Measurements from ENCODE around the gene LSS.

LSS gene

DNA sequence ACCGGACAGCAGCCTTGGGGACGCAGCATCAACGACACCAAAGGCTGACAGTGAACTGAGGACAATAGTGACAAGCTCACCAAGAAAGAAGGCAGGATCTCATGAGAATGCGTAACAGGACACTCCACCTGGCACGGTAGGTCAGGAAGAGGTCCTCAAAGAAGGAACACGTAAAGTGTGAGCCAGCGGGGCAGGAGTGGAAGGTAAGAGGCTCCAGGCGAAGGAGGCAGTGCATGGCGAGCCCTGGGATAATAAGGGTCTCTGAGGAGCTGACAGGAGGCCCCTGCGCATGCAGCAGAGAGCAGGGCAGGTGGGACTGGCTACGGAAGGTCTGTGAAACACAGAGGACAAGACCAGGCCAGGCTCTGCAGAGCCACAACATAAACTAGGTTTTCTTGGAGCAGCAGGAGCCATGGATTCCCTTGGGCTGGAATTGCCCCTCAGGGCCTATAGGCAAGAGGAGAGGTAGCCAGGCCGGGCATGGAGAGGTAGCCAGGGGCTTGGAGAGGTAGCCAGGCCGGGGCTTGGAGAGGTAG is 8.2 kb downstream of the LSS start:
- Histone ChIP-seq H2AFZ (ENCODE audit: low read length) (no peak overlapping the region), H3K27me3 (ENCODE audit: insufficient read depth, low read length, poor library complexity, severe bottlenecking) (no peaks in the 10 kb centered on the region), H3K4me3 (ENCODE audit: low read length, poor library complexity, severe bottlenecking) (no peak overlapping the region), H3K4me2 (ENCODE audit: low read depth, low read length, poor library complexity, severe bottlenecking) (no peak overlapping the region), H3K9ac (ENCODE audit: low read depth, low read length, poor library complexity, severe bottlenecking) (no peak overlapping the region), H3K9me3 (ENCODE audit: insufficient read depth, low read depth, low read length) (no peaks in the 10 kb centered on the region), H3F3A (ENCODE audit: low read depth) (no peaks in the 10 kb centered on the region), H4K20me1 (ENCODE audit: insufficient read depth, low read length, poor library complexity, severe bottlenecking) (peaks cover 18% of the 10 kb centered on the region), H3K4me1 (ENCODE audit: insufficient read depth, low read length, poor library complexity, severe bottlenecking) (peaks cover 4% of the 10 kb centered on the region), H3K9me2 (replicated peaks; ENCODE audit: low read depth, low read length) (no peaks in the 10 kb centered on the region), H3K79me2 (ENCODE audit: insufficient read depth, low read length) (peaks cover 73% of the 10 kb centered on the region), H3K36me3 (ENCODE audit: insufficient read depth, low read length) (peaks cover 50% of the 10 kb centered on the region; the same call in 1 of the 2 replicates)
- TF ChIP-seq EZH2phosphoT487 (IDR thresholded peaks at IDR 0.05; ENCODE audit: borderline replicate concordance): no peak
- TF ChIP-seq, protein P1, sequence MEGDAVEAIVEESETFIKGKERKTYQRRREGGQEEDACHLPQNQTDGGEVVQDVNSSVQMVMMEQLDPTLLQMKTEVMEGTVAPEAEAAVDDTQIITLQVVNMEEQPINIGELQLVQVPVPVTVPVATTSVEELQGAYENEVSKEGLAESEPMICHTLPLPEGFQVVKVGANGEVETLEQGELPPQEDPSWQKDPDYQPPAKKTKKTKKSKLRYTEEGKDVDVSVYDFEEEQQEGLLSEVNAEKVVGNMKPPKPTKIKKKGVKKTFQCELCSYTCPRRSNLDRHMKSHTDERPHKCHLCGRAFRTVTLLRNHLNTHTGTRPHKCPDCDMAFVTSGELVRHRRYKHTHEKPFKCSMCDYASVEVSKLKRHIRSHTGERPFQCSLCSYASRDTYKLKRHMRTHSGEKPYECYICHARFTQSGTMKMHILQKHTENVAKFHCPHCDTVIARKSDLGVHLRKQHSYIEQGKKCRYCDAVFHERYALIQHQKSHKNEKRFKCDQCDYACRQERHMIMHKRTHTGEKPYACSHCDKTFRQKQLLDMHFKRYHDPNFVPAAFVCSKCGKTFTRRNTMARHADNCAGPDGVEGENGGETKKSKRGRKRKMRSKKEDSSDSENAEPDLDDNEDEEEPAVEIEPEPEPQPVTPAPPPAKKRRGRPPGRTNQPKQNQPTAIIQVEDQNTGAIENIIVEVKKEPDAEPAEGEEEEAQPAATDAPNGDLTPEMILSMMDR (conservative IDR thresholded peaks at IDR 0.05; ENCODE audit: low read length): no peak

DNA sequence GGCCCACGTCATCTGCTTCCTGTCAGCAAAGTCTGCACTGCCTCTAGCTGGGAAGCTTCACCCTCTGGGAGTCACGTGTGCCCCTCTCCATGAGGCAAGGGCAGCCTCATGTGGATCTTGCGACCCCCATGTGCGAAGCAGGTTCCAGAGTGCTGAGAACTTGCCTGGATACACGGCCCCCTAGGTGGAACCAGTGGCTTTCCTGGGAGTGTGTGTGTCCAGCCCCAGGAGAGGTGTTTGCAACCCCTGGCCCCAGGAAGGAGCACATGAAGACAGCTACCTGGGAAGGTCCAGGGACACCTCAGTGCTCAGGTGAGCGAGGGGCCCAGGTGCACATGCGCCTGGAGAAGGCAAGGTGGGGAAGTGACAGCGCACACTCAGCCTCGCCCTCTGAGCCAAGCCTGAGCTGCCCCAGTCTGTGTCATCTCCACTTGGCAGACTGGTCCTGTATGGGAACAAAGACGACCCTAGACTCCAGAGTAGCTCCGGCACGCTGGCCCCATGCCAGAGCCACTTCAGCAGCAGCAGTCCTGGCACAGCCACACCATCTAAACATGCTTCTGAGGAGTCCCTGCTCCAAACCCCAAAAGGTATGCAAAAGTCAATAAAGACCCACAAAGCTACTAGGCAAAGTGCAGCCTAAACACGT is 8.9 kb downstream of the LSS start:
- no peaks in the 10 kb centered on the region for H3F3A ChIP-seq (ENCODE audit: low read depth)
- TF ChIP-seq, protein P1 (conservative IDR thresholded peaks at IDR 0.05; ENCODE audit: low read length): no peak
- TF ChIP-seq EZH2phosphoT487 (IDR thresholded peaks at IDR 0.05; ENCODE audit: borderline replicate concordance): no peak
- peaks cover 69% of the 10 kb centered on the region for H3K79me2 ChIP-seq (ENCODE audit: insufficient read depth, low read length)
- H3K4me2 ChIP-seq (ENCODE audit: low read depth, low read length, poor library complexity, severe bottlenecking): no peak overlapping the region
- no peaks in the 10 kb centered on the region for H3K9me3 ChIP-seq (ENCODE audit: insufficient read depth, low read depth, low read length)
- peaks cover 50% of the 10 kb centered on the region; the same call in 1 of the 2 replicates for H3K36me3 ChIP-seq (ENCODE audit: insufficient read depth, low read length)
- H3K9ac ChIP-seq (ENCODE audit: low read depth, low read length, poor library complexity, severe bottlenecking): no peak overlapping the region
- peaks cover 17% of the 10 kb centered on the region for H4K20me1 ChIP-seq (ENCODE audit: insufficient read depth, low read length, poor library complexity, severe bottlenecking)
- H3K4me3 ChIP-seq (ENCODE audit: low read length, poor library complexity, severe bottlenecking): no peak overlapping the region
- H3K4me1 ChIP-seq (ENCODE audit: insufficient read depth, low read length, poor library complexity, severe bottlenecking): peaks cover 4% of the 10 kb centered on the region
- H3K9me2 ChIP-seq (replicated peaks; ENCODE audit: low read depth, low read length): no peaks in the 10 kb centered on the region
- no peaks in the 10 kb centered on the region for H3K27me3 ChIP-seq (ENCODE audit: insufficient read depth, low read length, poor library complexity, severe bottlenecking)
- no peak overlapping the region for H2AFZ ChIP-seq (ENCODE audit: low read length)

- no peaks in the 10 kb centered on the region for H3K27me3 ChIP-seq (ENCODE audit: insufficient read depth, low read length, poor library complexity, severe bottlenecking)
- H3K36me3 ChIP-seq (ENCODE audit: insufficient read depth, low read length): peaks cover 54% of the 10 kb centered on the region; the same call in 1 of the 2 replicates
- no peak overlapping the region for H2AFZ ChIP-seq (ENCODE audit: low read length)
- H3F3A ChIP-seq (ENCODE audit: low read depth): no peaks in the 10 kb centered on the region
- TF ChIP-seq EZH2phosphoT487 (IDR thresholded peaks at IDR 0.05; ENCODE audit: borderline replicate concordance): no peak
- TF ChIP-seq, protein P1 (conservative IDR thresholded peaks at IDR 0.05; ENCODE audit: low read length): no peak
- H3K4me3 ChIP-seq (ENCODE audit: low read length, poor library complexity, severe bottlenecking): no peak overlapping the region
- no peaks in the 10 kb centered on the region for H3K9me3 ChIP-seq (ENCODE audit: insufficient read depth, low read depth, low read length)
- H3K4me2 ChIP-seq (ENCODE audit: low read depth, low read length, poor library complexity, severe bottlenecking): no peak overlapping the region
- H3K9ac ChIP-seq (ENCODE audit: low read depth, low read length, poor library complexity, severe bottlenecking): no peak overlapping the region
- peaks cover 63% of the 10 kb centered on the region for H3K79me2 ChIP-seq (ENCODE audit: insufficient read depth, low read length)
- no peaks in the 10 kb centered on the region for H3K4me1 ChIP-seq (ENCODE audit: insufficient read depth, low read length, poor library complexity, severe bottlenecking)
- H4K20me1 ChIP-seq (ENCODE audit: insufficient read depth, low read length, poor library complexity, severe bottlenecking): peaks cover 12% of the 10 kb centered on the region
- H3K9me2 ChIP-seq (replicated peaks; ENCODE audit: low read depth, low read length): no peaks in the 10 kb centered on the region
Observed at GRCh38 chr21:46218906-46219590, 9.5 kb downstream of the LSS start.
